Measurements from ENCODE around the gene P2RY2.
A peak's percentile ranks its signal among the peaks of the same experiment; 100 is the strongest.

The P2RY2 gene

GRCh38 chr11:73281796-73282660, 63.9 kb downstream of the P2RY2 start:
- no peak overlapping the region for H3K27ac ChIP-seq (replicated peaks)
- no peak for DNase-seq (ENCODE audit: low read depth in 1 of 2, low spot score in 1 of 2)
- H3K4me3 ChIP-seq (replicated peaks; ENCODE audit: insufficient read depth, low read length): no peak overlapping the region
- H3K27me3 ChIP-seq (ENCODE audit: insufficient read depth, poor library complexity, severe bottlenecking): no peaks in the 10 kb centered on the region
- TF ChIP-seq REST (IDR thresholded peaks at IDR 0.05; ENCODE audit: insufficient replicate concordance, low read depth) (no peak), CTCF (IDR thresholded peaks at IDR 0.05; ENCODE audit: insufficient read depth, low read length) (no peak)

- no peak for TF ChIP-seq GABPA (IDR thresholded peaks at IDR 0.05; ENCODE audit: low read depth)
- TF ChIP-seq REST (IDR thresholded peaks at IDR 0.05; ENCODE audit: insufficient replicate concordance, low read depth): no peak
- TF ChIP-seq SPI1 (IDR thresholded peaks at IDR 0.05; ENCODE audit: borderline replicate concordance, low read depth): peak; percentile 26; the same call in 1 of the 2 replicates
- no peak for TF ChIP-seq CTCF (IDR thresholded peaks at IDR 0.05; ENCODE audit: insufficient read depth, low read length)
- no peaks in the 10 kb centered on the region for H3K27me3 ChIP-seq (ENCODE audit: insufficient read depth, poor library complexity, severe bottlenecking)
- no peak overlapping the region for H3K27ac ChIP-seq (replicated peaks)
- no peak overlapping the region for H3K4me3 ChIP-seq (replicated peaks; ENCODE audit: insufficient read depth, low read length)
- peak; percentile 32 to 54 for DNase-seq (ENCODE audit: low read depth in 1 of 2, low spot score in 1 of 2)
Measured at GRCh38 chr11:73283276-73284000, 65.4 kb downstream of the P2RY2 start.

GRCh38 chr11:73284106-73284505, 66.0 kb downstream of the P2RY2 start:
- H3K27ac ChIP-seq (replicated peaks): no peak overlapping the region
- no peak overlapping the region for H3K4me3 ChIP-seq (replicated peaks; ENCODE audit: insufficient read depth, low read length)
- no peaks in the 10 kb centered on the region for H3K27me3 ChIP-seq (ENCODE audit: insufficient read depth, poor library complexity, severe bottlenecking)
- DNase-seq (ENCODE audit: low read depth in 1 of 2, low spot score in 1 of 2): no peak
- TF ChIP-seq POLR2AphosphoS5 (IDR thresholded peaks at IDR 0.05; ENCODE audit: low read depth) (no peak), GABPA (IDR thresholded peaks at IDR 0.05; ENCODE audit: low read depth) (no peak), SPI1 (IDR thresholded peaks at IDR 0.05; ENCODE audit: borderline replicate concordance, low read depth) (no peak), CTCF (IDR thresholded peaks at IDR 0.05; ENCODE audit: insufficient read depth, low read length) (no peak), REST (IDR thresholded peaks at IDR 0.05; ENCODE audit: insufficient replicate concordance, low read depth) (no peak)
